Nephron progenitor cell (in vitro differentiated cells): ENCODE results near the gene GTF3C4.

Source experiments
- DNase-seq: peaks from one replicate; pipeline ENCODE4 v3.0.0; 2021
- H3K27ac Mint-ChIP-seq: 2 replicates; pipeline ENCODE4 v1.8.0; 2021; ENCODE audit warnings: mild to moderate bottlenecking, moderate library complexity, mixed read lengths
- H3K27me3 Mint-ChIP-seq: 2 replicates; pipeline ENCODE4 v1.8.0; 2021; ENCODE audit warnings: mild to moderate bottlenecking, low read depth, mixed read lengths; ENCODE audit not compliant: poor library complexity
- H3K36me3 Mint-ChIP-seq: 2 replicates; pipeline ENCODE4 v1.8.0; 2021; ENCODE audit warnings: low read depth, mixed read lengths
- H3K4me1 Mint-ChIP-seq: 2 replicates; pipeline ENCODE4 v1.8.0; 2021; ENCODE audit warnings: mixed read lengths
- H3K4me3 Mint-ChIP-seq: 2 replicates; pipeline ENCODE4 v1.8.0; 2021; ENCODE audit warnings: mild to moderate bottlenecking, moderate library complexity, mixed read lengths
- H3K9me3 Mint-ChIP-seq: 2 replicates; pipeline ENCODE4 v1.8.0; 2021; ENCODE audit warnings: mild to moderate bottlenecking, moderate library complexity, mixed read lengths
- CTCF ChIP-seq: fragments of 200-600 bp; sonication (generic); IDR thresholded peaks from 2 replicates; pipeline ENCODE4 v1.5.0; 2021; ENCODE audit warnings: antibody characterized with exemption

Gene GTF3C4

GRCh38 chr9:132628746-132629145, 41.5 kb upstream of the GTF3C4 start:
- peaks cover 2% of the 10 kb centered on the region for H3K27me3 Mint-ChIP-seq
- peaks cover 26% of the 10 kb centered on the region for H3K4me1 Mint-ChIP-seq
- TF ChIP-seq CTCF, result no peak
- DNase-seq, result no peak
- no peak overlapping the region for H3K27ac Mint-ChIP-seq
- peaks cover 58% of the 10 kb centered on the region for H3K36me3 Mint-ChIP-seq
- H3K9me3 Mint-ChIP-seq, result no peaks in the 10 kb centered on the region
- H3K4me3 Mint-ChIP-seq, result no peak overlapping the region

- no peak for TF ChIP-seq CTCF
- Mint-ChIP-seq H3K4me1 (peaks cover 26% of the 10 kb centered on the region), H3K9me3 (no peaks in the 10 kb centered on the region), H3K27ac (no peak overlapping the region), H3K36me3 (peaks cover 57% of the 10 kb centered on the region), H3K4me3 (no peak overlapping the region), H3K27me3 (peaks cover 2% of the 10 kb centered on the region)
- no peak for DNase-seq
These were observed 40.1 kb upstream of the GTF3C4 start for GRCh38 chr9:132630116-132630515.

- no peaks in the 10 kb centered on the region for H3K27me3 Mint-ChIP-seq
- no peak for TF ChIP-seq CTCF
- no peak overlapping the region for H3K4me3 Mint-ChIP-seq
- peaks cover 26% of the 10 kb centered on the region for H3K4me1 Mint-ChIP-seq
- H3K36me3 Mint-ChIP-seq, result peaks cover 53% of the 10 kb centered on the region
- H3K27ac Mint-ChIP-seq, result no peak overlapping the region
- H3K9me3 Mint-ChIP-seq, result no peaks in the 10 kb centered on the region
- DNase-seq, result no peak
These were observed 39.5 kb upstream of the GTF3C4 start for GRCh38 chr9:132630811-132631210.

DNA sequence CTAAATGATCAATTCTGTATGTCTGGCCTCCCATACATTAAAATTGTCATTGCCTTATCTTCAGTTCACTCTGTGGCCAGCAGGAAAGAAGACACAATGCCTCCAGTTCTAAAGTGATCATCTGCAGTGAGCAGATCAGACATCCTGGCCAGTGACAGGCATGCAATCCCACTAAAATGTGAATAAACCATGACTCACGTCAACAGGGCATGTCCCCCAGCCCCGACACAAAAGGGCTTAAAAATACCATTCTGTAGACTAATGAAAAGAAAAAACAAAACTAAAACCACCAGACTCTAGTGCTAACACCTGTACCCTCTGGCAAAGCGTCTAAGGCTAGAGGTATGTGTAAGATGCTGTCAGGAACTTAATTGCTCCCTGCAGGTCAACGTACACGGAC, 39.0 kb upstream of the GTF3C4 start:
- no peak overlapping the region for H3K4me3 Mint-ChIP-seq
- no peaks in the 10 kb centered on the region for H3K9me3 Mint-ChIP-seq
- H3K36me3 Mint-ChIP-seq, result peaks cover 53% of the 10 kb centered on the region
- DNase-seq, result no peak
- H3K27me3 Mint-ChIP-seq, result no peaks in the 10 kb centered on the region
- TF ChIP-seq CTCF, result no peak
- peaks cover 23% of the 10 kb centered on the region for H3K4me1 Mint-ChIP-seq
- H3K27ac Mint-ChIP-seq, result no peak overlapping the region

GRCh38 chr9:132631685-132632084, 38.6 kb upstream of the GTF3C4 start:
- Mint-ChIP-seq H3K4me3 (no peak overlapping the region), H3K36me3 (peaks cover 55% of the 10 kb centered on the region), H3K27me3 (no peaks in the 10 kb centered on the region), H3K9me3 (no peaks in the 10 kb centered on the region), H3K4me1 (peaks cover 19% of the 10 kb centered on the region), H3K27ac (no peak overlapping the region)
- TF ChIP-seq CTCF, result no peak
- no peak for DNase-seq

DNA sequence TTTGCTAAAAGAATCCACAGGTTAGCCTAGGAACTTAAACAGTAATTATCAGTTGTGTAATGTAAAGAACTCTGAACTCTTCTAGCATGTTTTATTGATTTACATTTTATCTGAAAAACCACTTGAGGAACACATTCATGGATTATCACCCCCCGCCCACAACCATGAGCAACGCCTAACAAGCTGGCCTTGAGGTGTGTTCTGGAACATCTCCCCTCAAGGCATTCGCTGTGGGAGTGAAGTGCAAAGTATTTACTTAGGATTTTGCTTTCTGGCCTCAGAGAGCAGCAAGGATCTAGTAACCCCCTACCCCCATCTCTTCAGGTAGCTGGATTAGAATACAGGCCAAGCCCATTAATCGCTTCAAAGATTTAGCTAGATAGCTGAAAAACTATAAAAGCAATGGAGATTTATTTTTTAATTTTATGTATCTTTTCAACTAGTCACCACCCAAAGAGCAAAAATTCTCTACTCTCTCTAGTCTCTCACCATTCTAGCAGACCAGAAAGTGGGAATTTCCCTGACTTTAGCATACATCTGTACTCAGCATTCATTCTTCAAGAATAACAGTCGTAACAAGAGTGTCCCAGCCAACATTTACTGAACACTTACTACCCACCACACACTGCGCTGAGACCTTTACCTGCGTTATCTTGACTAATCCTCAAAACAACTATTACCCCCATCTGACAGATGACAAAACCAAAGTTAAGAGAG, 37.7 kb upstream of the GTF3C4 start:
- Mint-ChIP-seq H3K27ac (peak overlapping the region; percentile 41), H3K4me3 (no peak overlapping the region), H3K9me3 (no peaks in the 10 kb centered on the region), H3K4me1 (peaks cover 19% of the 10 kb centered on the region), H3K36me3 (peaks cover 64% of the 10 kb centered on the region), H3K27me3 (no peaks in the 10 kb centered on the region)
- TF ChIP-seq CTCF, result no peak
- DNase-seq, result no peak
